Activated T-cell treated with anti-CD3 and anti-CD28 coated beads, Interleukin-2, amount 50 U/mL, for 1 hour (primary cell): ENCODE data around the gene MAEA.

Experiments
- DNase-seq: peaks from one replicate; pipeline ENCODE4 v3.0.0-alpha.2; 2020

Gene MAEA

DNA sequence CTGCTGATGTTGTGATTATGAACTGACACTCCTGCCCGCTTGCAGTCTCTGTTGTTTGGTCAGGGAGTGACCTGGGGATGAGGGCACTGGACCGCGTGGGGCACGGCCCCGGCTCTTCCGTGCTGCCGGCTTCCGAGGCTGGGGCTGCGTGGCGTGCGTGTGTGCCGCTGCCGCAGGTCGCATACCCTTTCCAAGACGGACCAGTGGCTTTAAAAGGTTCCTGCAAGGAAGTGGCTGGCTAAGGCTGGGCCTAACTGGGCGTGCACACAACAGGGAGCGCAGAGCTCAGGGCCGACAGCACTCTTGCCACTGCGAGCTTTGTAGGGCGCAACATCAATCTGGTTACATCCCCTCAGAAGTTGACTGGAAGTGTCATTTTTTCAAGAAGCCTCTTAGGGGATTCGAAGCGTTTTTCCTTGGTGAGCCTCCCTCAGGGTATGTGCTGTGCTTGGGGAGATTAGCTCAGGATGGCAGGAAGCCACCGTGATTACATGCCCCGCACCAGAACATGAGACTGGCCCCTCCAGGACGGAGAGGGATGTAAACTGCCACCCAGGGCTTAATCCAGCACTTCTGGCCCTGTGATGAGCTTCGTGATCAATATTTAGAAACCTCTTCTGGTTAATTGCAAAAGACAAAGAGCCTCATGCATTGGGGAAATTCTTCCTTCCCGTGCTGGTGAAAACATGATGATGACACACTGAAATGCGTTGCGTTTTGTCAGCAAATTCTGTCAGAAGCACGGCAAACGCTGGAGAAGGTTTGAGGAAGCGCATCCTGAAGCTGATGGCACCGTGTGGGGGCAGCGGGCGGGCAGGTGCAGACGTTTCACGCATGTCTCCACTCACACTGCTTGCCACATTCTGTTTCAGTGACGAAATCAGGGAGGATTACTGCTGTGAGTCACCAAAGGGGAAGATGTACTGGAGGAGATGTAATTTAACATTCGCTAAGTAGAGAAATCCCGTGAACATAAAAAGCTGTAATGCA is 11.1 kb downstream of the MAEA start:
- DNase-seq, result no peak

DNA sequence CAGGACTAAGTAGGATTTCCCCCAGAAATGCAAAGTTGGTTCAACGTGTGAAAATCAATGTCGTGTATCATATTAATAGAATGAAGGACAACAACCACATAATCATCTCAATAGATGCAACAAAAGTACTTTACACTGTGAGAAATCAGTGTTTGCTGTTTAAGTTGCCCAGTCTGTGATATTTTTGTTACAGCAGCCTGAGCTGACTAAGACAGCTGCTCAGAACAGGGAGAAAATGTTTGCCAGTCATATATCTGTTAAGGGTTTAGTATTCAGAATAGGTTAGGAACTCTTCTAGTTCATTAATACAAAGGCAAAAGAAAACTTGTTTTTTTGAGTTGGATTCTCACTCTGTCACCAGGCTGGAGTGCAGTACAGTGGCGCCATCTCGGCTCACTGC is 12.5 kb downstream of the MAEA start:
- DNase-seq, result no peak

DNA sequence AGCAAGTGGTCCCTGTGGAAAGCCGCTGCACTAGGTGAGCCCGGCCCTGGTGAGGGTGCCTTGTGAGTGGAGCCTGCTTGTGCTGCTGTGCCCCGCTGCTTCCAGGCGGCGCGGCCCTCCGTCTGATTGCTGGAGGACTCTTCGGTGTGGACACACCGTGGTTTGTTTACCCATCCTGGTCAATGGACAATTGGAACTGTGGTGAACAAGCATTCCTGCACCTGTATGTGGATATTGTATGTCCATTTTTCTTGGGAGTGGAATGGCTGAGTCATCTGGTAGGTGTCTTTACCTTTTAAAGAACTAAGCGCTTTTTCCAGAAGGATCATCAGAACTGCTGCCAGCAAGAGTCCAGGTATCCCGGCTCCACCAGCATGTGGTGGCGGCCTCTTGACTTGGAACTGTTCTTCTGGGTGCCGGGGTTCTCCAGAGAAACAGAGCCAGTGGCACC is 15.6 kb downstream of the MAEA start:
- DNase-seq, result no peak

DNA sequence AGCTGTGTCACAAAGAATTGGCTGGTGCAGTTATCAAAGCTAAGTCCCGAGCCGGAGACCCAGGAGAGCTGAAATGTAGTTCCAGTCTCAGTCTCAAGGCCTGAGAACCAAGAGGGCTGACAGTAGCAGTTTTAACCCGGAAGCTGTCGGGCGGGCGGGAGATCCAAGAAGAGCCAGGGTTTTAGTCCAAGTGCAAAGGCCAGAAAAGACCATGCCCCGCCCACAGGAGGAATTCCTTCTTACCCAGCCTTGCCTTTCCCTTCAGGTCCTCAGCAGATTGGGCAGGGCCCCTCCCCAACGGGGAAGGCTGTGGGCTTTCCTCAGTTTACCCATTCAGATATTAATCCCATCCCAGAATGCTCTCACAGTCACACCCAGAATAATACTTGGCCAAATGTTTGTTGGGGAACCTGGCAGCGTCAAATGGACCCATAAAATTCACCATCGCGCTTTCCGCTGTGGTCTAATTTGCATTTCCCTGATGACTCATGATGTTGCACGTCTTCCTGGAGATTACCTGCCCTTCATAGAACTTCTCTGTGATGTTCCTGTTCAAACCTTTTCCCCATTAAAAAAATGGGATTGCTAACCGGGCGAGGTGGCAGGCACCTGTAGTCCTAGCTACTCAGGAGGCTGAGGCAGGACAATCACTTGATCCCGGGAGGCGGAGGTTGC is 16.2 kb downstream of the MAEA start:
- DNase-seq, result no peak

DNA sequence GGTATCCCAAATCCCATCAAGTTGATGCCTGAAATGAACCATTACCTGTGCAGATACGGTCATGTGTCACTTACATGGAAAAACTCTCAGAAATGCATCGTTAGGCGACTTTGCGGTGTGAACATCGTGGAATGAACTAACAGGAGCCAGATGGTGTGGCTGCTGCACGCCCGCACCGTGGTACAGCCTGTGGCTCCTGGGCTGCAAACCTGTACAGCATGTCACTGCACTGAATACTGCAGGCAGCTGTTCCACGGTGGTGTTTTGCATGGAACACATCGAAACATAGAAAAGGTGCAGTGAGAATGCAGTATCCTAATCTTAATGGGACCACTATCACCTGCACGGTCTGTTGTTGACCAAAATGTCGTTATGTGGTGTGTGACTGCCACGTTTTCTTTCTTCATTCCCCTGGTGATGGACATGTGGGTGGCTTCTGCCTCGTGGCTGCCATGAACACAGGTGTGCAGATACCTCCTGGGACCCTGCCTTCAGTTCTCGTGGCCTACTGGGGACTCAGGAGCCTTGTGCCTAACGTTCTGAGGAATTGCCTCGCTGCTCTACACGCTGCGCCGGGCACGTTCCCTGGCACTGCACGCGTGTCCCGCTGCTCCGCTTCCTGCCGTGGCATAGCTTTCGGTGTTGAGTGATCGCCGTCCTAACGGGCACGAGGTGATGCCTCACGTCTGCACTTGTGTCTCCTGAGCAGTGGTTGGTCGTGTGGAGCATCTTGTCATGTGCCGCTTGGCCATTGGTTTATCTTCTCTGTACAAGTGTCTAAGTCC is 18.5 kb downstream of the MAEA start:
- no peak for DNase-seq

DNA sequence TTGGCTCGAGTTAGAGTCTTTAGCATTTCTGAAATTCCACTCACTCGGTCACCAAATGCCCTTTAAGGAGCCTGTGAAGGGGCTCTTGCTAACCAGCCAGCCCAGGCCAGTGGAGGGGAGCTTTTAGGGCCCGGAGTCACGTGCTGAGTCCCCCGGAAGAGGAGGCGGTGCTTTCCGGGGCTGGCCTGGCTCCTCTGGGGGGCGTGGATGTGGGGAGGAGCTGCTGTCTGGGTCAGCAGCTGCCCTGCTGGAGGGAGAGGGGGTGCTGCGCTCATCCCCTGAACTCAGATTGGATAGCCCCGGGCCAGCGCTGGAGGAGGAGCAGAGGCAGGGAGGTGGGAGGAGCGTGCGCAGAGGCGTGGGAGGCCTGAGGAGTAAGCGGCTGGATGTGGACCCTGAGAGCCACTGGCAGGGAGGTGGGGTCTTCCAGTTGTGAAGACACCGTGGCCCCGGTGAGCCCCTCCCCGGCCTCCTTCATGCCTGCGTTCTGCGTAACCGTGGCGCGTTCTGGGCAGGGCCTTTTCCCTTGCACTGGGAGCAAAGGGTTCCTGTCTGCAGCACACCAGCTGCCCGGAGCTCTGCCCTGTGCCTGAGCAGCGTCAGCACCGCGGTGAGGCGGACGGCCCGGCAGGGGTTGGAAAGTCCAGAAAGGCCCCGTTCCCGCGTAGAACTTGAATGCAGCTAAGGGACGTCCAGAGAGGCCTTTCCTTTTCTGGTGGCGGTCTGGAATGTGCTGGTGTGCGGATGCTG is 19.7 kb downstream of the MAEA start:
- peak; percentile 57 for DNase-seq

DNA sequence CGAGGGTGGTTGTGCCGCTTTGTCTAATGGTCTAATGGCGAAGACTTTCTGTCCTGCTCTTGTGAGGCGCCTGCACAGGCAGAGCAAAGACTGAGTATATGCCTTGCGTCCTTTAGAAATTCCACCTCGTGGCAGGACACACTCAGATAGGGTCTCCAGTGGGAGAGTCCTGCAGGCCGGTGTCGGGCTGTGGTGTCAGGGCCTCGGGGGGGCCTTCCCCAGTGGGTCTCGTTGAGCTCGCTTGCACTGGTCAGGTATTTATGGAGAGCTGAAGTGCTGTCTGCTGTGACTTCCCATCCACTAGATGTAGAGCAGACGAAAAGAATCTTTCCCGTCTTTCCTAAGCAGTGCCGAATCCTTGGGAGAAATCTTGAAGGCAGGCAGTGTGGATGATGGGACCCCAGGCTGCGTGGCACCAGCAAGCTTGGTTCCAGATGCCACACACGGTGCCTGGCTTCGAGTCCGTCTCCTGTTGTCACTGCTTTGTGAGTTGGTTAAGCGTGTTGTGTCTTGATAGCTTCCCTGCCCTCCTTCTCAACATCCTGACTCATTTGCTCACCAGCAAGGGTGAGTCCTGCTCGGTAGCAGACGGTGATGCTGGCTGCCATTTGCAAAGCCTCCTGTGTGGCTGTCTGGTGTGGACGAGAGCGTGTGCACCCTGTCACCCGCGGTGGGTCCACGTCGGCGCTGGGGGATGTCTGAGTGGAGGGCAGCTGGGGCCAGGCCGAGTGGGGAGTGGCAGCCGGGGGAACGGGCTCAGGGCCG is 20.5 kb downstream of the MAEA start:
- DNase-seq, result no peak

DNA sequence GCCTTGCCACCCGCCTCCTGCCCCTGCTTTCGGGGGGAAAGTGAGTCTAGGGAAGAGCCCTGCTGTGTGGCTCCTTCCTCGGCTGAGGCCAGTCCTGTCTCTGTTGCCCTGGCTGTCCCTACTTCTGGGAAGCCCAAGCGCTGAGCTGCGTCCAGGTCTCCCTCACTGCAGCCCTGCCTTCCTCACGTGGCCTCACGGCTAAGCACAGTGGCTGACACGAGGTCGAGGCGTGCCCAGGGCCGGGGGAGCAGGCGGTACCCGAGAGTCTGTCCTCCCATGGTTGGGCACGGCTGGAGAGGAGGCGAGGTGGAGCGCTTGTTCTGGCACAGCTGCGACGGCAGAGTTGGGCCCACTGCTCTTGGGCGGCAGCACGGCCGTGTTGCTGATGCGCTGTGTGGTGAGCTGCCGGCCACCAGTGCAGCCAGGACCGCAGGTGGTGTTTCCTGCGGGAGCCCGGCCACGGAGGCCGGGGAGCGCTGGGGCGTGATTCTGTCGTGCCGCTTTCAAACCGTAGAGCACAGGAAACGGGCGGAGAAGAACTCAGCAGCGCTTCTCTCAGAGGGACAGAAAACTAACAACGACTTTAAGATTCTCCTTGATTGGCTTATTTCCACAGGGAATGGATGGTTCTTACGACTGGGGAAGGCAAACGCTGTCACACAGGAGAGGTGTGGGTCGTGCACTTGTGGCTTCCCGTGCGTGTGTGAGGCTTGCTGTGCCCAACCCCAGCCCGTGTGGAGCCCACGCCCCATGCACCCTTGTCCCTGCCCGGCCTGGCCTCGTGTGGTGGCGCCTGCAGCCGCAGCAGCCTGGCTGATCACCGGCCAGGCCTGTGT is 21.3 kb downstream of the MAEA start:
- no peak for DNase-seq

DNA sequence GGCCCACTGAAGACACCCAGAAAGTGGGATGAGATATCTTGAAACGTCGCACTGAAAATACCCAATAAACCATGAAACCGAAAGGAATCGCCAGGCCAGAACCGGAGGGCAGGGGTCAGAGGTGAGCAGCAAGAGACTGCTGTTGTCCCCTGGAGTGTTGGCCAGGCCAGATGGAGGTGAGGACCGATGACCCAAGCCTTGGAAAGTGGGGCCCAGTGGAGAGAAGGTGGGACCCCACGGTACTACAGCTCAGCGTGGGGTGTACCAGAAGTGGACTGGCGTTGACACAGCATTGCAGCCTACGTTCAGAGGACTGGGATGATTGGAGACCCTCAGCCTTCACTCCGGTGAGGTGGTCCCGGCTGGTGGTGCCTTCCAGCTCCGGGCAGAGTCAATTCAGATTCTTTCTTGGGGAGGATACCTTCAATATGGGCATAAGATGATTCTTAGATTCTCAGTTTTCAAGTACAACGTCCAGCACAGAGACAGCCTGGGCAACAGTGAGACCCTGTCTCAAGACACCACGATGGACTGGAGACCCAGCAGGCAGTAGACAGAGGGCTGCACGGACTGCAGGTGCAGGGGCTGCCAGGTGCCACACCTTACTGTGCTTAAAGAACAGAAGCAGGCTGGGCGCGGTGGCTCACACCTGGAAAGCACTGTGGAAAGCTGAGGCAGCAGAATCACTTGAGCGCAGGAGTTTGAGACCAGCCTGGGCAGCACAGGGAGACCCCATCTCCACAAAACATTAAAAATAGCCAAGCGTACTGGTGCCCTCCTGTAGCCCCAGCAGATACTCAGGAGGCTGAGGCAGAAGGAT is 23.3 kb downstream of the MAEA start:
- DNase-seq, result no peak

DNA sequence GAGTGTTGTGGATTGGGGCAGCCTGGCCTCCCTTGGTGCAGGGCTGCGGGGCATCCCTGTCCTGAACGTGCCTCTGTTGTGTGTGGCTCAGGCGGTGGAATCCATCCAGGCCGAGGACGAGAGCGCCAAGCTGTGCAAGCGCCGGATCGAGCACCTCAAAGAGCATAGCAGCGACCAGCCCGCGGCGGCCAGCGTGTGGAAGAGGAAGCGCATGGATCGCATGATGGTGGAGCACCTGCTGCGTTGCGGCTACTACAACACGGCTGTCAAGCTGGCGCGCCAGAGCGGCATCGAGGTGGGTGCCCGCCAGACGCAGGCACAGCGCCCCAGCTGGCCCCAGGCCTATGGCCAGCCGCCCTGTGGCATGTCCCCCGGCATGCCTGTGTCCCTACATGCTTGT is 25.6 kb downstream of the MAEA start:
- DNase-seq, result no peak

DNA sequence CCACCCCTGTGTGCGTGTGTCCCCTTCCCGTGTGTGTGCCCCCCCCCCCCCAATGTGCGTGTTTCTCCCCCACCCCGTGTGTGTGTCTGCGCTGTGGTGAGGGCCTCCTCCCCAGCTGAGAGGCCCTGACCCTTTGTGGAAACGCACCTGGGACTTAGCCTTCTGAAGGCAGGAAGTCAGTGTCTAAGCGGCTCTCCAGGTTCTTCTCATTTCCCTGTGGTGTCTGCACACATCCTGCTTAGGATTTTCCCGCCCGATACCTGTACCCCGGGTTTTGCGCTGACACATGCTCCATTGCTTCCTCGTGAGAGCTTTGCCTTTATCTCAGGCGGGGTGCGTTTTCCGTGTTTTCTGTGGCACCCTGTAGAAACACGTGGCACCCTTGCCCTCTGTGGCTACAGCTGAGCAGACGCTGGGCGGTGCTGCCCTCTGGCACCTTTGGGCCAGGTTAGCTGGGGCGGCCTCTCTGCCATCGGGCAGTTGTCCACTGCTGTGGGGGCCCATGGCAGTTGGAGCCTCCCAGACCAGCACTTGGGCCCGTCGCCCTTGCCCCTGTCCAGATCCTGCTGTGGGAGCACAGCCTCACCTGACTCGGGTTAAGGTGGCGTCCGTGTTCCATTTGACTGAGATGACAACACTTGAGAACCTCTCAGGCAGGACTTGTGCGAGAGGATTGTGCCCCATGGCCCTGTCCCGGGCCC is 26.3 kb downstream of the MAEA start:
- no peak for DNase-seq

DNA sequence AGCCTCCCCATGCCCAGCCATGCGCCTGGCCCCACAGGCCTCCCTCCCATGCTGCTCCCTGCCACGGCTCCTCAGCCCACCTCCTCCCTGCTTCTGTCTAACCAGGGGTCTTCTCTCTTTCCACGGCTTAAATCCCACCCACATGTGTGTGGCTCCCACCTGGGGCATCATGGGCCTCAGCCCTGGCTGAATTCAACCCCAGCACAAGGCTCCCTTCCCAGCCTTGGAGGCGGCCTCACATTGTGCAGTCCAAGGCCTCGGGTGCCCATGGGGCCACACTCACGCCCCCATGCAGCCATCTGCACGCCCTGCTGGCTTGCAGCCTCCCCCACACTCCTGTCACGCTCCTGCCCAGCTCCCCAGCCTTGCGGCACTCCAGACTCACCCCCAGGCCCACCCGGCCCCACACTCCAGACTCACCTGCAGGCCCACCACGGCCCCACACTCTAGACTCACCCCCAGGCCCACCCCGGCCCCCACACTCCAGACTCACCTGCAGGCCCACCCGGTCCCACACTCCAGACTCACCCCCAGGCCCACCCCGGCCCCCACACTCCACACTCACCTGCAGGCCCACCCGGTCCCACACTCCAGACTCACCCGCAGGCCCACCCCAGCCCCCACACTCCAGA is 27.0 kb downstream of the MAEA start:
- DNase-seq, result no peak

DNA sequence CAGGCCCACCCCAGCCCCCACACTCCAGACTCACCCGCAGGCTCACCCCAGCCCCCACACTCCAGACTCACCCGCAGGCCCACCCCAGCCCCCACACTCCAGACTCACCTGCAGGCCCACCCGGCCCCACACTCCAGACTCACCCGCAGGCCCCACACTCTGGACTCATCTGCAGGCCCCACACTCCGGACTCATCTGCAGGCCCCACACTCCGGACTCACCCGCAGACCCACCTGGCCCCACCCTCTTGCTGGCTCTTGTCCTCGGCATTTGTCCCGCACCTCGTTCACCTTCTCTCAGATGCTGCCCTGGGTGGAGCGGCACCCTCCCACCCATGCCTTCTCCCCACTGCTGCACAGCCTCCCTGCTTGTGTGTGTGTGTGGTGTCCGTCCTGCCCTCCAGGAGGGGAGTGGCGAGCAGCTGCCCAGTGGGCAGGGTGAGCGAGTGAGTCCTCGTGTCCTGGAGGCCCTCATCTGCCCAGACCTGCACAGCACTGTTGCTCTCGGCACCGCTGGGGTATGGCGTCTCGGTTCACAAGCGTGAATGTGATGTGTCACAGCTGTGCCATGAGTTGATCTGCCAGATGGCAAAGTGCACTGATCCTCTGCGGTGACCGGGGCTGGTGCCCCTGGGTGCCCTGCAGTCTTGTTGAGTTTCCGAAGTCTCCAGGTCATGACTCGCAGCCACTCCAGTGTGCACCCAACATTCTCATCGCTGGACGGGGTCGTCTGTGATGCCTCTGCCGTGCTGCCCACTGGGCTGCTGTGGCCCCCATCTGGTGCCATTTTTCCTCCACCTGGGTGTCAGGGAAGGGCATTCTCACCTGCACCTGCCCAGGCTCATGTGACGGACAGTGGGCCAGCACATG is 27.7 kb downstream of the MAEA start:
- no peak for DNase-seq

DNA sequence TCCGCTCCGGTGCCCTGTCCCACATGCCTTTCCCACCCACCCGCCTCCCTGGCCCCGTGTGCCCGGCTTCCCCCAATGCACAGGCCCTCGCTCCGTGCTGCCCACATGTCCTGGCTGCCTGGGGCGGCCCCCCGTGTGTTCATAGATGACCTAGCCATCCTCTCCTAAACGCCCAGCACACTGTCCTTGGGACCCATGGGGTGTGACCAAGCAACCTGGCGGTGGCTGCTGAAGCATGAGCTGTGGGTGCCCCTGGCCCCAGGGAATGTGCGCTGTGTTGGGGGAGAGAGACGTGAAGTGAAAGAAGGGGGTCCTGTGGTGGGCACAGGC is 28.3 kb downstream of the MAEA start:
- no peak for DNase-seq

DNA sequence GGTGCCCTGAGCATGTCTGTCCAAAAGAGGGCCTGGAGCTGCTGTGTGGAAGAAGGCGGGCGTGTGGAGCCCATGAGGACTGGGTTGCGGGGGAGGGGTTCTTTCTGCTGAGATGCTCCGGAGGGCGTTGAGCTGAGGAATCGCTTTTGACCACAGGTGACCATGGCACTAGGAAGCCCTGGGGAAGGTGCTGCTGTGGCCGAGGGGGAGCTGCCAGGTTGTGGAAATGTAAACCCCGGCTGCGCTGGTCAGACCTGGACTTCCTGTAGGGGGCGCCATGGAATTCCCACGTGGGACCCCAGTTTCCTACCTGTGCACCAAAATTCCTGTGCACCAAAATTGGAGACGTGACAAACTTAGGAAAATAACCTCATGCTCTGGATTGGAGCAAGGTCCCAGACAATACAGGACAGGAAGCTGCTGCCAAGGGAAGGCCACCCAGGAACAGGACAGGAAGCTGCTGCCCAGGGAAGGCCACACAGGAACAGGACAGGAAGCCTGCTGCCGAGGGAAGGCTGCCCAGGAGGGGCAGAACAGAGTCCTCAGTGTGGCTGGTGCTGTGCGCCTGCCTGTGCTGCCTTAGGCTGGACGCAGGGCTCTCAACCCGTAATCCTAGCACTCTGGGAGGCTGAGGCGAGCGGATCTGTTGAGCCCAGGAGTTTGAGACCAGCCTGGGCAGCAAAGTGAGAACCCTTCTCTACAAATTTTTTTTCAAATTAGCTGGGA is 29.0 kb downstream of the MAEA start:
- DNase-seq, result peak; percentile 53

DNA sequence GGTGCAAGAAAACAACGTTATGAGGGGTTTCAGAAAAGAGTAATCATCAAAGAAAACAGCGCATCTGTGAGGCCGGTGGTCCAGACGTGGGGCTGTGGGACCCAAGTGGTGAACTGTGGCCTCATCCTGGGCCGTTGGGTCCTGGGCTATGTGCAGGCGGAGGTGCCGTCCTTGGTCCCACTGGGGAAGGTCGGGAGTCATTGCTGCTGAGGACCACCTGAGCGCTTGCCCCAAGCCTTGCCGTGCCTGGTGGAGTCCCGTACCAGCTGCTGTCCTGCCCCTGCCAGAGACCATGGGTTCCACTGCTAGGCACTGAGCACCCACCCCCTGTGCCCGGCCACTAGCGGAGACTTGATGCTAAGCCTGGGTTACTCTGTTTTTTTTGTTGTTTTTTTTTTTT is 31.8 kb downstream of the MAEA start:
- DNase-seq, result no peak
